MM.1S (cell line): ENCODE measurements around the gene ADAM23.

ENCODE experiments used
- DNase-seq: peaks from one replicate; pipeline ENCODE4 v3.0.0-alpha.2; 2015
- H2AFZ ChIP-seq: fragments of 300-600 bp; sonication (generic); 2 replicates; pipeline ENCODE4 v1.6.0; 2016; ENCODE audit warnings: antibody characterized with exemption, low read length
- H3F3A ChIP-seq: fragments of 300-600 bp; sonication (generic); 2 replicates; pipeline ENCODE4 v1.6.1; 2016; ENCODE audit warnings: mild to moderate bottlenecking, antibody characterized with exemption, low read length, moderate library complexity, mixed read lengths; ENCODE audit not compliant: insufficient read depth
- H3K27ac ChIP-seq: fragments of 300-600 bp; sonication (generic); 2 replicates; pipeline ENCODE4 v1.5.1; 2016; ENCODE audit warnings: mild to moderate bottlenecking, low read length
- H3K27me3 ChIP-seq: fragments of 300-600 bp; sonication (generic); replicated peaks from 2 replicates; pipeline ENCODE4 v1.6.0; 2016; ENCODE audit warnings: low read length; ENCODE audit not compliant: insufficient read depth
- H3K36me3 ChIP-seq: fragments of 300-600 bp; sonication (generic); replicated peaks from 2 replicates; pipeline ENCODE4 v1.6.1; 2016; ENCODE audit warnings: mild to moderate bottlenecking, low read length, mixed read lengths; ENCODE audit not compliant: insufficient read depth
- H3K4me1 ChIP-seq: fragments of 300-600 bp; sonication (generic); 2 replicates; pipeline ENCODE4 v1.6.1; 2016; ENCODE audit warnings: low read length, mixed read lengths
- H3K4me2 ChIP-seq: fragments of 300-600 bp; sonication (generic); 2 replicates; pipeline ENCODE4 v1.6.0; 2016; ENCODE audit warnings: low read depth, low read length
- H3K4me3 ChIP-seq: fragments of 300-600 bp; sonication (generic); 2 replicates; pipeline ENCODE4 v1.5.1; 2016; ENCODE audit warnings: low read length, mixed read lengths
- H3K79me2 ChIP-seq: fragments of 300-600 bp; sonication (generic); 2 replicates; pipeline ENCODE4 v1.6.1; 2016; ENCODE audit warnings: mixed run types, low read length, mixed read lengths
- H3K9ac ChIP-seq: fragments of 300-600 bp; sonication (generic); 2 replicates; pipeline ENCODE4 v1.6.1; 2016; ENCODE audit warnings: low read length, mixed read lengths
- H3K9me2 ChIP-seq: fragments of 300-600 bp; sonication (generic); replicated peaks from 2 replicates; pipeline ENCODE4 v1.6.1; 2016; ENCODE audit warnings: mild to moderate bottlenecking, low read length, mixed read lengths; ENCODE audit not compliant: insufficient read depth
- H3K9me3 ChIP-seq: fragments of 300-600 bp; sonication (generic); replicated peaks from 2 replicates; pipeline ENCODE4 v1.6.1; 2016; ENCODE audit warnings: mild to moderate bottlenecking, low read length, mixed read lengths; ENCODE audit not compliant: insufficient read depth
- H4K20me1 ChIP-seq: fragments of 300-600 bp; sonication (generic); 2 replicates; pipeline ENCODE4 v1.6.1; 2016; ENCODE audit warnings: mild to moderate bottlenecking, low read length, moderate library complexity, mixed read lengths; ENCODE audit not compliant: insufficient read depth
- EZH2 ChIP-seq: fragments of 300-600 bp; sonication (generic); optimal IDR thresholded peaks from 2 replicates; pipeline ENCODE3; 2017; ENCODE audit warnings: low read depth, mild to moderate bottlenecking, antibody characterized with exemption, low read length, mixed read lengths
- EZH2phosphoT487 ChIP-seq: fragments of 300-600 bp; sonication (generic); IDR thresholded peaks from 2 replicates; pipeline ENCODE4 v1.6.1; 2018; ENCODE audit warnings: antibody characterized with exemption, low read length
- TF ChIP-seq, protein P1 (sequence below): fragments of 300-600 bp; sonication (generic); IDR thresholded peaks from 2 replicates; pipeline ENCODE4 v1.5.1; 2016; ENCODE audit warnings: antibody characterized with exemption, low read length, mixed read lengths

The ADAM23 gene

DNA sequence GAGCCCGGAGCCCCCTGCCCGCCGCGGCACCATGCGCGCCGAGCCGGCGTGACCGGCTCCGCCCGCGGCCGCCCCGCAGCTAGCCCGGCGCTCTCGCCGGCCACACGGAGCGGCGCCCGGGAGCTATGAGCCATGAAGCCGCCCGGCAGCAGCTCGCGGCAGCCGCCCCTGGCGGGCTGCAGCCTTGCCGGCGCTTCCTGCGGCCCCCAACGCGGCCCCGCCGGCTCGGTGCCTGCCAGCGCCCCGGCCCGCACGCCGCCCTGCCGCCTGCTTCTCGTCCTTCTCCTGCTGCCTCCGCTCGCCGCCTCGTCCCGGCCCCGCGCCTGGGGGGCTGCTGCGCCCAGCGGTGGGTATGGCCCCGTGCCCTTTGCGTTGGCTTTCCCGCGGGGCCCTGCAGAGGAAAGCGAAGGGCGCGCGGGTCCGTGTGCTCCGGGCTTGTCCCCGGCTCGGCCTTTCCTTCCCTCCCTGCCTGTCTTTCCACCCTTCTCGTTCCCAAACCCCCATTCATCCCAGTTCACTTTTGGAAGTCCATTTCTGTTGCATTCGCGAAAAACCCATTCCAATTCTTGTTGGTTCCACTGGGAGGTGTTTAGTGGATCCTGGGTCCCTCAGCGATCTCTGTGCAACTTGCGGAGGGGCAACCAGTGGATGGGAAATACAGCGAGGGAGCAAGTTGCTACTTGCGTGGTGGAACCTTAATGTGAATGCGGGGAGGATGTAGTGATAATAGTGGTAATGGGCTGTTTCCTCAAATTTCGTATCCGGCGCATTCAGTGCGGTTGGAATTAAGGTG is 599 bp downstream of the ADAM23 start:
- H3K27me3 ChIP-seq = 0 out of 2 replicates have a peak, but pooled peaks cover 6% of the 10 kb centered on the region
- DNase-seq = peak; percentile 46
- peak overlapping the region; percentile 77 for H3K4me3 ChIP-seq
- H3K79me2 ChIP-seq = no peaks in the 10 kb centered on the region
- no peaks in the 10 kb centered on the region for H4K20me1 ChIP-seq
- no peak overlapping the region for H3K27ac ChIP-seq
- H3K9me3 ChIP-seq = no peaks in the 10 kb centered on the region
- H3K9me2 ChIP-seq = no peaks in the 10 kb centered on the region
- H3K36me3 ChIP-seq = no peaks in the 10 kb centered on the region
- peak overlapping the region; percentile 46; the same call in 1 of the 2 replicates for H3K9ac ChIP-seq
- TF ChIP-seq EZH2 = no peak
- TF ChIP-seq, protein P1, sequence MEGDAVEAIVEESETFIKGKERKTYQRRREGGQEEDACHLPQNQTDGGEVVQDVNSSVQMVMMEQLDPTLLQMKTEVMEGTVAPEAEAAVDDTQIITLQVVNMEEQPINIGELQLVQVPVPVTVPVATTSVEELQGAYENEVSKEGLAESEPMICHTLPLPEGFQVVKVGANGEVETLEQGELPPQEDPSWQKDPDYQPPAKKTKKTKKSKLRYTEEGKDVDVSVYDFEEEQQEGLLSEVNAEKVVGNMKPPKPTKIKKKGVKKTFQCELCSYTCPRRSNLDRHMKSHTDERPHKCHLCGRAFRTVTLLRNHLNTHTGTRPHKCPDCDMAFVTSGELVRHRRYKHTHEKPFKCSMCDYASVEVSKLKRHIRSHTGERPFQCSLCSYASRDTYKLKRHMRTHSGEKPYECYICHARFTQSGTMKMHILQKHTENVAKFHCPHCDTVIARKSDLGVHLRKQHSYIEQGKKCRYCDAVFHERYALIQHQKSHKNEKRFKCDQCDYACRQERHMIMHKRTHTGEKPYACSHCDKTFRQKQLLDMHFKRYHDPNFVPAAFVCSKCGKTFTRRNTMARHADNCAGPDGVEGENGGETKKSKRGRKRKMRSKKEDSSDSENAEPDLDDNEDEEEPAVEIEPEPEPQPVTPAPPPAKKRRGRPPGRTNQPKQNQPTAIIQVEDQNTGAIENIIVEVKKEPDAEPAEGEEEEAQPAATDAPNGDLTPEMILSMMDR = no peak
- TF ChIP-seq EZH2phosphoT487 = no peak
- peaks cover 15% of the 10 kb centered on the region for H3K4me1 ChIP-seq
- no peaks in the 10 kb centered on the region for H3F3A ChIP-seq
- peak overlapping the region; percentile 92 for H2AFZ ChIP-seq
- H3K4me2 ChIP-seq = peak overlapping the region; percentile 83

DNA sequence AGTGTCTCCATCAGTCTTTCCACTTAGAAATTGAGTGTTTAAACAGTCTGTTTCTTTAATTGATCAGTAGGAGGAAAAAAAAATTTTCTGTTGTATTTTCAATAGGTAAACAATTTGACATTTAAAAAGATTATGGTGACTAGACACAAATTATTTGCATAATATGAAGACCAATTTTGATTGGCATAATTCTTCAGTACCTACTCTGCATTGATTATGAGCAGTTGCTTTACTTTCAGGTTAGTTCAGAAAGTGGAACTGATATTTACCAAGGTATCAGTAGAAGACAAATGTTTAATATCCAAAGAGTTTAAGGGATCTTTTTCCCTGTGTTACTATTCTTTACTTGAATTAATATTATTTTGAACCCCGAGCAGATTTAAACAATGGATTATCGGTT is 2.6 kb downstream of the ADAM23 start:
- Histone ChIP-seq H4K20me1 (no peaks in the 10 kb centered on the region), H3K9me2 (no peaks in the 10 kb centered on the region), H3K9ac (no peak overlapping the region), H3K4me3 (no peak overlapping the region), H3K36me3 (no peaks in the 10 kb centered on the region), H2AFZ (no peak overlapping the region), H3K27me3 (0 out of 2 replicates have a peak, but pooled peaks cover 6% of the 10 kb centered on the region), H3K27ac (no peak overlapping the region), H3K4me1 (peaks cover 15% of the 10 kb centered on the region), H3K79me2 (no peaks in the 10 kb centered on the region), H3K9me3 (no peaks in the 10 kb centered on the region), H3K4me2 (no peak overlapping the region), H3F3A (no peaks in the 10 kb centered on the region)
- TF ChIP-seq EZH2 = no peak
- TF ChIP-seq EZH2phosphoT487 = no peak
- TF ChIP-seq, protein P1 = no peak
- DNase-seq = no peak

DNA sequence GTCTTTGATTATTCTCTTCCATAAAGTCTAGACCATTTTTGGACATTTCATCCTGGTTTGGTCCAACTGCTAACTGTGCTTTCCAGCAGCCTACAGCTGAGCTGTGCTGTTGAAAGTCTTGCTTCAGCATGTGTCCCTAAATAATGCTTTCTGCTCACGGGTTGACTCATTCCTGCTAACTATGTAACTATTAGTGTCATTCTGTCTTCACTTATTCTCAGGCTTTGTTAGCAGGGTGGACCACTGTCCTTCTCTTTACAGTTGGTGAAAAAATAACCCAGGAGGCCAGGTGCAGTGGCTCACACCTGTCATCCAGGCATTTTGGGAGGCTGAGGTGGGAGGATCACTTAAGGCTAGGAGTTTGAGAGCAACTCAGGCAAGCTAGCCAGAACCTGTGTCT is 8.9 kb downstream of the ADAM23 start:
- no peaks in the 10 kb centered on the region for H4K20me1 ChIP-seq
- no peaks in the 10 kb centered on the region for H3K9me2 ChIP-seq
- H3K27me3 ChIP-seq = no peaks in the 10 kb centered on the region
- no peak overlapping the region for H3K27ac ChIP-seq
- H3K4me1 ChIP-seq = peaks cover 17% of the 10 kb centered on the region
- no peak for DNase-seq
- H3K79me2 ChIP-seq = no peaks in the 10 kb centered on the region
- no peak overlapping the region for H3K4me2 ChIP-seq
- no peak overlapping the region for H3K4me3 ChIP-seq
- no peaks in the 10 kb centered on the region for H3K9me3 ChIP-seq
- H3K36me3 ChIP-seq = no peaks in the 10 kb centered on the region
- TF ChIP-seq EZH2 (no peak), EZH2phosphoT487 (no peak)
- TF ChIP-seq, protein P1 = no peak
- no peak overlapping the region for H3K9ac ChIP-seq
- peaks cover 7% of the 10 kb centered on the region for H3F3A ChIP-seq
- H2AFZ ChIP-seq = no peak overlapping the region
